Daoy (cell line): ENCODE measurements around the gene CYP2S1. TPM values are rescaled to one million over a fixed set of nuclear protein-coding genes. Genes with fewer than 3 reads are reported as not detected.

Experiments used
- DNase-seq: peaks from one replicate; pipeline ENCODE4 v3.0.0-alpha.2; 2015; ENCODE audit warnings: low read depth
- total RNA-seq: library from RNA; depleted of rRNA; stranded (reverse); fragments of >200 nt; shearing (Covaris generic); gene quantifications from 2 replicates; pipeline ENCODE4 v1.2.3, GENCODE V29; 2014

The CYP2S1 gene
- total RNA-seq, 1 experiment from 2014 or later: 5.0 TPM

GRCh38 chr19:41226053-41226873, 33.2 kb downstream of the CYP2S1 start:
- DNase-seq: peak; percentile 96

GRCh38 chr19:41226874-41227390, 33.9 kb downstream of the CYP2S1 start:
- DNase-seq: no peak

GRCh38 chr19:41228486-41228885, 35.5 kb downstream of the CYP2S1 start:
- no peak for DNase-seq

- peak; percentile 71 for DNase-seq
Measured at GRCh38 chr19:41229338-41229737, 36.3 kb downstream of the CYP2S1 start.

GRCh38 chr19:41230067-41230857, 37.2 kb downstream of the CYP2S1 start:
- DNase-seq: no peak

GRCh38 chr19:41232686-41233085, 39.7 kb downstream of the CYP2S1 start:
- no peak for DNase-seq

- no peak for DNase-seq
Measured at GRCh38 chr19:41233748-41234240, 40.8 kb downstream of the CYP2S1 start.

GRCh38 chr19:41234512-41235168, 41.6 kb downstream of the CYP2S1 start:
- no peak for DNase-seq

GRCh38 chr19:41235480-41235879, 42.5 kb downstream of the CYP2S1 start:
- no peak for DNase-seq

- no peak for DNase-seq
Measured at GRCh38 chr19:41238244-41238643, 45.2 kb downstream of the CYP2S1 start.

GRCh38 chr19:41239363-41239762, 46.3 kb downstream of the CYP2S1 start:
- no peak for DNase-seq

GRCh38 chr19:41239961-41240574, 47.0 kb downstream of the CYP2S1 start:
- DNase-seq: no peak

- no peak for DNase-seq
Measured at GRCh38 chr19:41241859-41242258, 48.8 kb downstream of the CYP2S1 start.

GRCh38 chr19:41244117-41244516, 51.1 kb downstream of the CYP2S1 start:
- no peak for DNase-seq

GRCh38 chr19:41245843-41246242, 52.8 kb downstream of the CYP2S1 start:
- DNase-seq: no peak

GRCh38 chr19:41248895-41249294, 55.9 kb downstream of the CYP2S1 start:
- no peak for DNase-seq

- DNase-seq: no peak
Measured at GRCh38 chr19:41249707-41250423, 56.8 kb downstream of the CYP2S1 start.

- DNase-seq: no peak
Measured at GRCh38 chr19:41253660-41254059, 60.6 kb downstream of the CYP2S1 start.

- DNase-seq: no peak
Measured at GRCh38 chr19:41255171-41255570, 62.2 kb downstream of the CYP2S1 start.
